Tibial artery (tissue), 4 donors: ENCODE data around the gene CT45A8.
"Not testable (repeated sequence)": the region's sequence is repeated elsewhere in the genome, so short reads cannot be mapped to it uniquely, and the experiment has no call there.

Experiments
- DNase-seq, 2 donors: peaks; one replicate each; pipeline ENCODE4 v3.0.0-alpha.2; 2019
- H3K27ac ChIP-seq, 2 donors: fragments of 200-600 bp; sonication (generic) in 1 of 2; 1 replicate in 1 of 2; 2 replicates in 1 of 2; pipeline ENCODE4 v1.5.1; 2018 to 2019; ENCODE audit warnings: mild to moderate bottlenecking in 1 of 2
- H3K27me3 ChIP-seq, 2 donors: fragments of 200-600 bp; sonication (generic) in 1 of 2; one replicate each; pipeline versions ENCODE4 v1.5.1 to v1.6.0; 2016 to 2019
- H3K36me3 ChIP-seq, 3 donors: fragments of 200-600 bp; sonication (generic) in 2 of 3; one replicate each; pipeline ENCODE4 v1.5.1; 2016 to 2019; ENCODE audit warnings: mild to moderate bottlenecking in 2 of 3
- H3K4me1 ChIP-seq, 4 donors: fragments of 200-600 bp; sonication (generic) in 2 of 4; 1 replicate in 3 of 4; 2 replicates in 1 of 4; pipeline ENCODE4 v1.5.1; 2016 to 2019
- H3K4me3 ChIP-seq, 2 donors: fragments of 200-600 bp; sonication (generic) in 1 of 2; 1 replicate in 1 of 2; 2 replicates in 1 of 2; pipeline ENCODE4 v1.5.1; 2018 to 2019; ENCODE audit warnings: mild to moderate bottlenecking in 2 of 2
- H3K9me3 ChIP-seq, 3 donors: fragments of 200-600 bp; sonication (generic) in 1 of 3; one replicate each; pipeline ENCODE4 v1.5.1; 2016 to 2019
- intact Hi-C: fragments of 100-400 bp; cut with DNase I; formaldehyde crosslinking; loops from one replicate; pipeline ENCODE4 v1.15.0; 2023; ENCODE audit warnings: low total_unique reads
- TF ChIP-seq, protein P1 (sequence below), 2 experiments: fragments of 200-600 bp in 1 of 2; fragments of 450-650 bp in 1 of 2; IDR thresholded peaks; one replicate each; pipeline ENCODE4 v1.5.1; 2017 to 2019; ENCODE audit warnings: antibody characterized with exemption in 2 of 2, mild to moderate bottlenecking in 1 of 2, moderate library complexity in 1 of 2

The CT45A8 gene, protein sequence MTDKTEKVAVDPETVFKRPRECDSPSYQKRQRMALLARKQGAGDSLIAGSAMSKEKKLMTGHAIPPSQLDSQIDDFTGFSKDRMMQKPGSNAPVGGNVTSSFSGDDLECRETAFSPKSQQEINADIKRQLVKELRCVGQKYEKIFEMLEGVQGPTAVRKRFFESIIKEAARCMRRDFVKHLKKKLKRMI

DNA sequence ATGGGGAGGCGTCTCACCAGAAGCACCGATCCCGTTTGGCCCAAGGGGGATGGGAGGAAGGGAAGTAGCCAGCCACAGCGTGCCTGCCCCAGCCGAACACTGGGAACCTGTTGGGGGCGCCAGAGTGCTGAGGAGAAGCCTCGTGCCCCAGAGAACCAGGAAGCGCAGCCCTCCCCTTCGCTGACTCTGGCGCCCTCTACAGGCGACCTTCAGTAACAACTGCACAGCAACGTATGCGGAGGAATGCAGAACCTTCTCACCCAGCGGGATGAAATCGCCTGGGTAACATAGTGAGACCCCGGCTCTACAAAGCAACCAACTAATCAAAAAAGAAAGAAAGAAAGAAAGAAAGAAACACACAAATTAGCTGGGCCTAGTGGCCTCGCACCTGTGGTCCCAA lies at the start of gene CT45A8:
Gene CT45A8 (minus strand): TSS at position 101 of the 400 bp plus-strand sequence. CDS start 3,755 bp downstream, outside the sequence.
- H3K4me1 ChIP-seq, H3K36me3 ChIP-seq, intact Hi-C loops, H3K27ac ChIP-seq, DNase-seq, H3K27me3 ChIP-seq, H3K4me3 ChIP-seq, H3K9me3 ChIP-seq: not testable (repeated sequence)

DNA sequence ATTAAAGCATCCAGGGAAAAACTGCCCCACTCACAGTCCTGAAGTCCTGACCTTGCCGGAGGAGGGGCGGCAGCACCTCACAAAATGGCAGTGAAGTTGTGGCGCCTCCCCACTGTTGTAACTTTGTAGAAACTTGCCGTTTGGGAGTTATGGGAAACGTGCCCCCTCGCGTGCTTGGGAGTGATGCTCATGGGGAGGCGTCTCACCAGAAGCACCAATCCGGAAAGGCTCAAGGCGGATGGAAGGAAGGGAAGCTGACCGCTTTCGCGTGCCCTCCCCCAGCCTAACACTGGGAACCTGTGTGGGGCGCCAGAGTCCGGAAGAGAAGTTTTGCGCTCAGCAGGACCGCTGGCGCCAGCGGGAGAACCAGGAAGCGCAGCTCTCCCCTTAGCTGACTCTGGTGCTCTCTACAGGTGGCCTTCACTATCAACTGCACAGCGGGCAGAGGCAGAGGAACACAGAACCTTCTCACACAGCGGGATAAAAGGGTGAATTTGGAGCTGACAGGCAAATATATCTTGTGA lies 39.0 kb upstream of the CT45A8 start, which contains the start of the genes CT45A10 and SAGE1:
Gene CT45A10 (minus strand): TSS at position 151 of the 524 bp plus-strand sequence. CDS start 8,100 bp downstream, outside the sequence.
Gene SAGE1 (plus strand): TSS at position 423 of the 524 bp plus-strand sequence. CDS start 2,527 bp downstream, outside the sequence.
- TF ChIP-seq, protein P1, sequence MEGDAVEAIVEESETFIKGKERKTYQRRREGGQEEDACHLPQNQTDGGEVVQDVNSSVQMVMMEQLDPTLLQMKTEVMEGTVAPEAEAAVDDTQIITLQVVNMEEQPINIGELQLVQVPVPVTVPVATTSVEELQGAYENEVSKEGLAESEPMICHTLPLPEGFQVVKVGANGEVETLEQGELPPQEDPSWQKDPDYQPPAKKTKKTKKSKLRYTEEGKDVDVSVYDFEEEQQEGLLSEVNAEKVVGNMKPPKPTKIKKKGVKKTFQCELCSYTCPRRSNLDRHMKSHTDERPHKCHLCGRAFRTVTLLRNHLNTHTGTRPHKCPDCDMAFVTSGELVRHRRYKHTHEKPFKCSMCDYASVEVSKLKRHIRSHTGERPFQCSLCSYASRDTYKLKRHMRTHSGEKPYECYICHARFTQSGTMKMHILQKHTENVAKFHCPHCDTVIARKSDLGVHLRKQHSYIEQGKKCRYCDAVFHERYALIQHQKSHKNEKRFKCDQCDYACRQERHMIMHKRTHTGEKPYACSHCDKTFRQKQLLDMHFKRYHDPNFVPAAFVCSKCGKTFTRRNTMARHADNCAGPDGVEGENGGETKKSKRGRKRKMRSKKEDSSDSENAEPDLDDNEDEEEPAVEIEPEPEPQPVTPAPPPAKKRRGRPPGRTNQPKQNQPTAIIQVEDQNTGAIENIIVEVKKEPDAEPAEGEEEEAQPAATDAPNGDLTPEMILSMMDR (IDR thresholded peaks at IDR 0.05), result no peak
- no peaks in the 10 kb centered on the region for H3K36me3 ChIP-seq
- no peaks in the 10 kb centered on the region for H3K4me1 ChIP-seq
- no peak for DNase-seq
- H3K9me3 ChIP-seq, result peaks cover 0 to 11% (median 0%) of the 10 kb centered on the region in 3 donors
- H3K27me3 ChIP-seq, result no peaks in the 10 kb centered on the region
- no peak within 1 kb of the TSS for H3K4me3 ChIP-seq
- H3K27ac ChIP-seq, result no peak within 1 kb of the TSS
- intact Hi-C loops, result no loop called here

DNA sequence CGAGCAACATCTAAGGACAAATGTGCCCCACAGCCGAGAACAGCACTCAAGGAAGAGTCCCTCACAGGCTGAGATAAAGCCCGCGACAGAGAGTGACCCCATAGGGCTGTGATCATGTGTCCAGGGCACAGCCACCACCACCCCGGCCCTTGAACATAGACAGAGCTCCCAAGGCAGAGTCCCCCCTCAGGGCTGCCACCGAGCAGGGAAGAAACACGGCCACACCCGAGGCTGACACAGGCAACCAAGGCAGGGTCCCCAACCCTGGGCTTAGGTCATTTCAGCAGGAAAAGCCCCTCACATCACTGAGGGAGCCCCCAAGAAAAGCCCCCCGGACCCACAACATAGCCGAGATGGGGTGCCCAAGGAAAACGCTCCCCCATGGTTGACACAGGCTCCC lies 38.4 kb upstream of the CT45A8 start:
- Histone ChIP-seq H3K27me3 (no peaks in the 10 kb centered on the region), H3K9me3 (peaks cover 0 to 11% (median 0%) of the 10 kb centered on the region in 3 donors), H3K4me3 (no peak overlapping the region), H3K36me3 (no peaks in the 10 kb centered on the region), H3K27ac (no peak overlapping the region), H3K4me1 (no peaks in the 10 kb centered on the region)
- DNase-seq, result no peak
- TF ChIP-seq, protein P1 (IDR thresholded peaks at IDR 0.05), result no peak
- intact Hi-C loops, result no loop called here

DNA sequence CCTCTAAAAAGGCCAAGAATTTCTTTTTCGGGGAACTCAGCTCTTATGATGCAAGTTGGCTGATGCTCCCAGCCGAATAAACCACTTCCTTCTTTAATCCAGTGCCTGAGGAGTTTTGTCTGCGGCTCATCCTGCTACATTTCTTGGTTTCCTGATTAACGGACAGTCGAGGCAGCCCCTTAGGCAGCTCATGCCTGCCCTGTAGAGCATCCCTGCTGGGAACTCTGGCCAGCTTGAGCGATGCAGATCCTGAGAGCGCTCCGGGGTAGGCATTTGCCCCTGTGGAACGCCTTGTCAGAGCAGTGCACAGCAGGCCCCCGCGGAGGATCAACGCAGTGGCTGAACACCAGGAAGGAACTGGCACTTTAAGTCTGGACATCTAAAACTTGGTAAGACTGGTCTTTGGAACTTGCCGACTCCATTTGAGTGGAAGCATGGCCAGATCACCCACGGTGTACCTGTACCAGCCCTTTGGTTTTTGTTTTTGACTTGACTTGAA lies 35.8 kb upstream of the CT45A8 start:
- Histone ChIP-seq H3K4me3 (no peak overlapping the region), H3K27ac (no peak overlapping the region), H3K9me3 (peaks cover 0 to 11% (median 0%) of the 10 kb centered on the region in 3 donors), H3K4me1 (no peaks in the 10 kb centered on the region), H3K36me3 (no peaks in the 10 kb centered on the region), H3K27me3 (no peaks in the 10 kb centered on the region)
- intact Hi-C loops, result no loop called here
- DNase-seq, result no peak
- TF ChIP-seq, protein P1 (IDR thresholded peaks at IDR 0.05), result no peak

DNA sequence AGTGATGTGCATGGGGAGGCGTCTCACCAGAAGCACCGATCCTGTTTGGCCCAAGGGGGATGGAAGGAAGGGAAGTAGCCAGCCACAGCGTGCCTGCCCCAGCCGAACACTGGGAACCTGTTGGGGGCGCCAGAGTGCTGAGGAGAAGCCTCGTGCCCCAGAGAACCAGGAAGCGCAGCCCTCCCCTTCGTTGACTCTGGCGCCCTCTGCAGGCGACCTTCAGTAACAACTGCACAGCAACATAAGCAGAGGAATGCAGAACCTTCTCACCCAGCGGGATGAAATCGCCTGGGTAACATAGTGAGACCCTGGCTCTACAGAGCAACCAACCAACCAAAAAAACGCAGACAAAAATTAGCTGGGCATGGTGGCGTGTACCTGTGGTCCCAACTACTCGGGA lies 34.6 kb upstream of the CT45A8 start:
- H3K36me3 ChIP-seq, H3K27me3 ChIP-seq, H3K4me1 ChIP-seq, intact Hi-C loops, DNase-seq, H3K27ac ChIP-seq, H3K4me3 ChIP-seq: not testable (repeated sequence)
- H3K9me3 ChIP-seq, result peaks cover 0 to 11% (median 0%) of the 10 kb centered on the region in 3 donors

DNA sequence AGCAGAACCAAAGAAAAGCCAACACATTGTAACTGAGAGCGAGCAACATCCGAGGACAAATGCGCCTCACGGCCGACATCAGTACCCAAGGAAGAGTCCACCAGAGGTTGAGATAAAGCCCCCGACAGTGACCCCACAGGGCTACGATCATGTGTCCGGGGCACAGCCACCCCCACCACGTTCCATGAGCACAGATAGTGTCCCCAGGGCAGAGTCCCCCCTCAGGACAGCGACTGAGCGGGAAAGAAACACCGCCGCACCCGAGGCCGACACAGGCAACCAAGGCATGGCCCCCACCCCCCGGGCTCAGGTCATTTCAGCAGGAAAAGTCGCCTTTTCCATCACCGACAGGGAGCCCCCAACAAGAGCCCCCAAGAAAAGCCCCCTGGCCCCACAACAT lies 33.9 kb upstream of the CT45A8 start:
- intact Hi-C loops, DNase-seq, H3K9me3 ChIP-seq: not testable (repeated sequence)

DNA sequence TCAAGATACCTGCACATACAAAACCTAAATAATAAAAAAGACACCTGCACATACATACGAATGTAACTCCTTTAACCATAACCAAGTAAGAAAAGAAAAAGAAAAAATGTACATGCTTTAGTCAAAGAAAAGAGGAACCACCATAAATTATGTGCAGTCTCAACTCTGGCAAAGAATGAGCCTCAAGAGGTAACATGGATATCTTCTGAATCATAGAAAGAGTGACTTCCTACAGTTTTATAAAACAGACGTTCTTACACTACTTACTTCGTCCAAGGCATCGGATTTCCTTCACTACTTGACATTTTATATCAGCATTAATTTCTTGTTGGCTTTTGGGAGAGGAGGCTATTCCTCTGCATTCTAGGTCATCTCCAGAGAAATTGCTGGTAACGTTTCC lies 28.4 kb upstream of the CT45A8 start:
- H3K4me1 ChIP-seq, H3K27ac ChIP-seq, H3K27me3 ChIP-seq, H3K4me3 ChIP-seq, H3K9me3 ChIP-seq, DNase-seq, intact Hi-C loops, H3K36me3 ChIP-seq: not testable (repeated sequence)

More for the DNA sequence above, 33.9 kb upstream of the CT45A8 start:
- not testable (repeated sequence) for H3K36me3 ChIP-seq, H3K4me3 ChIP-seq, H3K4me1 ChIP-seq, H3K27ac ChIP-seq, H3K27me3 ChIP-seq

DNA sequence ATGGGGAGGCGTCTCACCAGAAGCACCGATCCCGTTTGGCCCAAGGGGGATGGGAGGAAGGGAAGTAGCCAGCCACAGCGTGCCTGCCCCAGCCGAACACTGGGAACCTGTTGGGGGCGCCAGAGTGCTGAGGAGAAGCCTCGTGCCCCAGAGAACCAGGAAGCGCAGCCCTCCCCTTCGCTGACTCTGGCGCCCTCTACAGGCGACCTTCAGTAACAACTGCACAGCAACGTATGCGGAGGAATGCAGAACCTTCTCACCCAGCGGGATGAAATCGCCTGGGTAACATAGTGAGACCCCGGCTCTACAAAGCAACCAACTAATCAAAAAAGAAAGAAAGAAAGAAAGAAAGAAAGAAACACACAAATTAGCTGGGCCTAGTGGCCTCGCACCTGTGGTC lies 17.4 kb upstream of the CT45A8 start, which contains the start of gene CT45A9:
Gene CT45A9 (minus strand): TSS at position 101 of the 400 bp plus-strand sequence. CDS start 3,751 bp downstream, outside the sequence.
- H3K4me3 ChIP-seq, H3K27me3 ChIP-seq, H3K27ac ChIP-seq, DNase-seq, intact Hi-C loops, H3K4me1 ChIP-seq, H3K36me3 ChIP-seq, H3K9me3 ChIP-seq: not testable (repeated sequence)

DNA sequence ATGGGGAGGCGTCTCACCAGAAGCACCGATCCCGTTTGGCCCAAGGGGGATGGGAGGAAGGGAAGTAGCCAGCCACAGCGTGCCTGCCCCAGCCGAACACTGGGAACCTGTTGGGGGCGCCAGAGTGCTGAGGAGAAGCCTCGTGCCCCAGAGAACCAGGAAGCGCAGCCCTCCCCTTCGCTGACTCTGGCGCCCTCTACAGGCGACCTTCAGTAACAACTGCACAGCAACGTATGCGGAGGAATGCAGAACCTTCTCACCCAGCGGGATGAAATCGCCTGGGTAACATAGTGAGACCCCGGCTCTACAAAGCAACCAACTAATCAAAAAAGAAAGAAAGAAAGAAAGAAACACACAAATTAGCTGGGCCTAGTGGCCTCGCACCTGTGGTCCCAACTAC lies 17.2 kb downstream of the CT45A8 start, which contains the start of gene CT45A7:
Gene CT45A7 (minus strand): TSS at position 101 of the 400 bp plus-strand sequence. CDS start 3,747 bp downstream, outside the sequence.
- intact Hi-C loops, H3K27ac ChIP-seq, H3K4me3 ChIP-seq, DNase-seq, H3K9me3 ChIP-seq, H3K27me3 ChIP-seq, H3K4me1 ChIP-seq, H3K36me3 ChIP-seq: not testable (repeated sequence)

DNA sequence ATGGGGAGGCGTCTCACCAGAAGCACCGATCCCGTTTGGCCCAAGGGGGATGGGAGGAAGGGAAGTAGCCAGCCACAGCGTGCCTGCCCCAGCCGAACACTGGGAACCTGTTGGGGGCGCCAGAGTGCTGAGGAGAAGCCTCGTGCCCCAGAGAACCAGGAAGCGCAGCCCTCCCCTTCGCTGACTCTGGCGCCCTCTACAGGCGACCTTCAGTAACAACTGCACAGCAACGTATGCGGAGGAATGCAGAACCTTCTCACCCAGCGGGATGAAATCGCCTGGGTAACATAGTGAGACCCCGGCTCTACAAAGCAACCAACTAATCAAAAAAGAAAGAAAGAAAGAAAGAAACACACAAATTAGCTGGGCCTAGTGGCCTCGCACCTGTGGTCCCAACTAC lies 34.4 kb downstream of the CT45A8 start, which contains the start of gene CT45A2:
Gene CT45A2 (minus strand): TSS at position 101 of the 400 bp plus-strand sequence. CDS start 3,747 bp downstream, outside the sequence.
- DNase-seq, H3K36me3 ChIP-seq, intact Hi-C loops, H3K4me1 ChIP-seq, H3K27me3 ChIP-seq, H3K4me3 ChIP-seq, H3K27ac ChIP-seq, H3K9me3 ChIP-seq: not testable (repeated sequence)

DNA sequence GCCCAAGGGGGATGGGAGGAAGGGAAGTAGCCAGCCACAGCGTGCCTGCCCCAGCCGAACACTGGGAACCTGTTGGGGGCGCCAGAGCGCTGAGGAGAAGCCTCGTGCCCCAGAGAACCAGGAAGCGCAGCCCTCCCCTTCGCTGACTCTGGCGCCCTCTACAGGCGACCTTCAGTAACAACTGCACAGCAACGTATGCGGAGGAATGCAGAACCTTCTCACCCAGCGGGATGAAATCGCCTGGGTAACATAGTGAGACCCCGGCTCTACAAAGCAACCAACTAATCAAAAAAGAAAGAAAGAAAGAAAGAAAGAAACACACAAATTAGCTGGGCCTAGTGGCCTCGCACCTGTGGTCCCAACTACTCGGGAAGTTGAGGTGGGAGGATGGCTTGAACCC lies 51.7 kb downstream of the CT45A8 start, which contains the start of gene CT45A6:
Gene CT45A6 (minus strand): TSS at position 101 of the 400 bp plus-strand sequence. CDS start 3,794 bp downstream, outside the sequence.
- H3K9me3 ChIP-seq, H3K27me3 ChIP-seq, intact Hi-C loops, DNase-seq, H3K36me3 ChIP-seq, H3K27ac ChIP-seq, H3K4me1 ChIP-seq, H3K4me3 ChIP-seq: not testable (repeated sequence)
